Suprapubic skin (tissue), 4 donors: ENCODE results near the gene TSPAN18.

Experiments
- EP300 ChIP-seq: sonication (generic); formaldehyde crosslinking; IDR thresholded peaks from one replicate; pipeline ENCODE4 v1.6.1; 2017; ENCODE audit warnings: antibody characterized with exemption
- POLR2A ChIP-seq, 2 donors: fragments of 450-650 bp; IDR thresholded peaks; one replicate each; pipeline ENCODE4 v1.6.1; 2017; ENCODE audit warnings: antibody characterized with exemption in 2 of 2, mild to moderate bottlenecking in 2 of 2, moderate library complexity in 2 of 2
- POLR2AphosphoS5 ChIP-seq, 3 donors: sonication (generic); formaldehyde crosslinking; IDR thresholded peaks; one replicate each; pipeline ENCODE4 v1.6.1; 2017; ENCODE audit warnings: antibody characterized with exemption in 3 of 3
- TF ChIP-seq, protein P1 (sequence below), 2 donors: fragments of 200-600 bp in 1 of 2; fragments of 450-650 bp in 1 of 2; sonication (generic) in 1 of 2; IDR thresholded peaks; one replicate each; pipeline ENCODE4 v1.5.1; 2016 to 2019; ENCODE audit warnings: antibody characterized with exemption in 2 of 2, mild to moderate bottlenecking in 1 of 2, moderate library complexity in 1 of 2

DNA sequence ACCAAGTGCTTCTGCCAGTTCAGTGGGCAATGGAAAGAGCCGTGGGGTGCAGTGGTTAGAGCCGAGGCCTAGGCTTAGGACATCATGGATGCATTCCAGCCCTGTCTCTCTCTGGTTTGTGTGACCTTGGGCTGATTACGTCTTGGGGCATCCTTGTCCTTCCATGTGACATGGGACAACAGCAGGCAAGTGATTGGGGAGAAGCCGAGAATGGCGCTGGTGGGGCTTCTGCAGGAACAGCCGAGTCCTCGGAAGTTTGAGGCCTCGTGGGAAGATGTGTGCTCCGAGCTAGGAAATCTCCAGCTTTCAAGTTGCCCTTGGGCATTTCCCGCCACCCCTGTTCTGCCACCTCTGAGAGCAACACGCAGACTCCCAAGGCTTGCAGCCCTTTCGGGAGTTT is 16.6 kb downstream of the TSPAN18 start:
- no peak for TF ChIP-seq POLR2A (IDR thresholded peaks at IDR 0.05)
- TF ChIP-seq, protein P1, sequence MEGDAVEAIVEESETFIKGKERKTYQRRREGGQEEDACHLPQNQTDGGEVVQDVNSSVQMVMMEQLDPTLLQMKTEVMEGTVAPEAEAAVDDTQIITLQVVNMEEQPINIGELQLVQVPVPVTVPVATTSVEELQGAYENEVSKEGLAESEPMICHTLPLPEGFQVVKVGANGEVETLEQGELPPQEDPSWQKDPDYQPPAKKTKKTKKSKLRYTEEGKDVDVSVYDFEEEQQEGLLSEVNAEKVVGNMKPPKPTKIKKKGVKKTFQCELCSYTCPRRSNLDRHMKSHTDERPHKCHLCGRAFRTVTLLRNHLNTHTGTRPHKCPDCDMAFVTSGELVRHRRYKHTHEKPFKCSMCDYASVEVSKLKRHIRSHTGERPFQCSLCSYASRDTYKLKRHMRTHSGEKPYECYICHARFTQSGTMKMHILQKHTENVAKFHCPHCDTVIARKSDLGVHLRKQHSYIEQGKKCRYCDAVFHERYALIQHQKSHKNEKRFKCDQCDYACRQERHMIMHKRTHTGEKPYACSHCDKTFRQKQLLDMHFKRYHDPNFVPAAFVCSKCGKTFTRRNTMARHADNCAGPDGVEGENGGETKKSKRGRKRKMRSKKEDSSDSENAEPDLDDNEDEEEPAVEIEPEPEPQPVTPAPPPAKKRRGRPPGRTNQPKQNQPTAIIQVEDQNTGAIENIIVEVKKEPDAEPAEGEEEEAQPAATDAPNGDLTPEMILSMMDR (IDR thresholded peaks at IDR 0.05), result no peak
- no peak for TF ChIP-seq POLR2AphosphoS5 (IDR thresholded peaks at IDR 0.05)
- TF ChIP-seq EP300, result no peak
